HepG2 (cell line): ENCODE measurements around the gene SLC13A3. TPM values are rescaled to one million over a fixed set of nuclear protein-coding genes. Genes with fewer than 3 reads are reported as not detected.

Experiments
- ARNT ChIP-seq: fragments of 450-650 bp; IDR thresholded peaks from 2 replicates; pipeline ENCODE4 v1.6.1; 2017
- CAMTA2 ChIP-seq: sonication (generic); formaldehyde crosslinking; IDR thresholded peaks from 2 replicates; pipeline ENCODE4 v1.4.0; 2020; ENCODE audit warnings: mild to moderate bottlenecking, missing genetic modification reagents, borderline replicate concordance
- CCAR2 ChIP-seq: fragments of 200-400 bp; formaldehyde crosslinking; optimal IDR thresholded peaks from 2 replicates; pipeline ENCODE3; 2018; ENCODE audit warnings: low read depth, mild to moderate bottlenecking, low read length, moderate library complexity
- DMAP1 ChIP-seq: IDR thresholded peaks from 2 replicates; pipeline ENCODE4 v1.6.1; 2016
- GABPB1 ChIP-seq: IDR thresholded peaks from 2 replicates; pipeline ENCODE4 v1.6.1; 2016; ENCODE audit warnings: mild to moderate bottlenecking, missing genetic modification reagents, moderate library complexity, missing compliant biosample characterization
- JUN ChIP-seq: sonication (generic); formaldehyde crosslinking; IDR thresholded peaks from 2 replicates; pipeline ENCODE4 v1.4.0; 2020; ENCODE audit warnings: mild to moderate bottlenecking, missing genetic modification reagents
- NFKBIZ ChIP-seq: IDR thresholded peaks from 2 replicates; pipeline ENCODE4 v1.6.1; 2018; ENCODE audit warnings: missing genetic modification reagents, missing compliant biosample characterization
- PLRG1 ChIP-seq: fragments of 450-650 bp; conservative IDR thresholded peaks from 2 replicates; pipeline ENCODE4 v1.6.1; 2016
- RARA ChIP-seq: IDR thresholded peaks from 2 replicates; pipeline ENCODE4 v1.6.1; 2016; ENCODE audit warnings: missing genetic modification reagents, missing compliant biosample characterization
- SAFB2 ChIP-seq: sonication (generic); formaldehyde crosslinking; IDR thresholded peaks from 2 replicates; pipeline ENCODE4 v1.5.1; 2020; ENCODE audit warnings: missing genetic modification reagents, low read depth, mild to moderate bottlenecking, borderline replicate concordance
- SIN3A ChIP-seq: IDR thresholded peaks from 2 replicates; pipeline ENCODE4 v1.6.1; 2011; ENCODE audit warnings: low read depth, mild to moderate bottlenecking, control low read depth, low read length, borderline replicate concordance
- SOX13 ChIP-seq, 3 experiments: fragments of 450-650 bp in 1 of 3; sonication (generic) in 1 of 3; formaldehyde crosslinking in 1 of 3; IDR thresholded peaks in 2 of 3; conservative IDR thresholded peaks in 1 of 3; 2 replicates each; pipeline versions ENCODE4 v1.5.0 to v1.6.1; 2016 to 2020; ENCODE audit warnings: antibody characterized with exemption in 1 of 3, mild to moderate bottlenecking in 1 of 3, missing compliant biosample characterization in 1 of 3, missing genetic modification reagents in 1 of 3, moderate library complexity in 1 of 3
- TBX3 ChIP-seq: fragments of 450-650 bp; IDR thresholded peaks from 2 replicates; pipeline ENCODE4 v1.6.1; 2017; ENCODE audit warnings: antibody characterized with exemption, mild to moderate bottlenecking, inconsistent platforms, borderline replicate concordance
- ZBTB7B ChIP-seq: sonication (generic); formaldehyde crosslinking; IDR thresholded peaks from 2 replicates; pipeline ENCODE4 v1.4.0; 2020; ENCODE audit warnings: missing genetic modification reagents
- ZFP82 ChIP-seq: sonication (generic); formaldehyde crosslinking; IDR thresholded peaks from 2 replicates; pipeline ENCODE4 v1.5.1; 2020; ENCODE audit warnings: mild to moderate bottlenecking, missing genetic modification reagents, borderline replicate concordance
- ZMYM3 ChIP-seq: sonication (generic); formaldehyde crosslinking; IDR thresholded peaks from 2 replicates; pipeline ENCODE4 v1.5.1; 2020; ENCODE audit warnings: mild to moderate bottlenecking, missing genetic modification reagents
- ZNF10 ChIP-seq: sonication (generic); formaldehyde crosslinking; IDR thresholded peaks from 2 replicates; pipeline ENCODE4 v1.4.0; 2020; ENCODE audit warnings: mild to moderate bottlenecking, low read depth, missing genetic modification reagents, borderline replicate concordance
- ZNF274 ChIP-seq: sonication (generic); formaldehyde crosslinking; IDR thresholded peaks from 2 replicates; pipeline ENCODE4 v1.5.1; 2020; ENCODE audit warnings: mild to moderate bottlenecking, missing genetic modification reagents
- ZNF292 ChIP-seq: sonication (generic); formaldehyde crosslinking; IDR thresholded peaks from 2 replicates; pipeline ENCODE4 v1.8.1; 2022; ENCODE audit warnings: mild to moderate bottlenecking, low read depth, missing genetic modification reagents, borderline replicate concordance
- ZNF496 ChIP-seq: sonication (generic); formaldehyde crosslinking; IDR thresholded peaks from 2 replicates; pipeline ENCODE4 v1.8.1; 2023; ENCODE audit warnings: mild to moderate bottlenecking, moderate library complexity, missing genetic modification reagents; ENCODE audit not compliant: insufficient replicate concordance
- ZNF614 ChIP-seq: IDR thresholded peaks from 2 replicates; pipeline ENCODE4 v1.6.1; 2018; ENCODE audit warnings: missing biosample characterization, missing genetic modification reagents, inconsistent platforms, borderline replicate concordance
- ZNF878 ChIP-seq: sonication (generic); formaldehyde crosslinking; IDR thresholded peaks from 2 replicates; pipeline ENCODE4 v1.8.1; 2023; ENCODE audit warnings: mild to moderate bottlenecking, missing genetic modification reagents, moderate library complexity
- polyA plus RNA-seq, 8 experiments: library from polyadenylated mRNA; depleted of rRNA in 3 of 8; stranded (reverse) in 7 of 8; unstranded in 1 of 8; fragments of >200 nt; fragmentation: Illumina TruSeq in 4 of 8; extraction: Trizol in 4 of 8; gene quantifications; 2 replicates each; pipeline versions ENCODE4 v1.2.1 to v1.2.3, GENCODE V29; 2011 to 2016; ENCODE audit warnings: low read depth in 4 of 8, missing spikeins in 1 of 8, mixed read lengths in 1 of 8; ENCODE audit not compliant: insufficient read depth in 1 of 8
- total RNA-seq, 5 experiments: library from RNA; depleted of rRNA; stranded (reverse); fragments of >200 nt; fragmentation: Illumina TruSeq; extraction: Trizol; gene quantifications; 2 replicates each; pipeline ENCODE4 v1.2.3, GENCODE V29; 2016; ENCODE audit warnings: low read depth in 1 of 5
- TF ChIP-seq, protein P1 (sequence below): sonication (generic); formaldehyde crosslinking; IDR thresholded peaks from 2 replicates; pipeline ENCODE4 v1.5.1; 2020; ENCODE audit warnings: missing genetic modification reagents, mild to moderate bottlenecking, borderline replicate concordance
- TF ChIP-seq, protein P2 (sequence below): sonication (generic); formaldehyde crosslinking; IDR thresholded peaks from 2 replicates; pipeline ENCODE4 v1.5.0; 2020; ENCODE audit warnings: missing genetic modification reagents
- TF ChIP-seq, protein P3 (sequence below): sonication (generic); formaldehyde crosslinking; IDR thresholded peaks from 2 replicates; pipeline ENCODE4 v1.8.0; 2022; ENCODE audit warnings: missing genetic modification reagents, mild to moderate bottlenecking, inconsistent platforms, borderline replicate concordance

The SLC13A3 gene
- total and polyA plus RNA-seq, 2 of the 13 experiments (the other 11 are each of a cell fraction or from before 2014, with no cell fraction given) = 66.5 to 76.0 TPM

DNA sequence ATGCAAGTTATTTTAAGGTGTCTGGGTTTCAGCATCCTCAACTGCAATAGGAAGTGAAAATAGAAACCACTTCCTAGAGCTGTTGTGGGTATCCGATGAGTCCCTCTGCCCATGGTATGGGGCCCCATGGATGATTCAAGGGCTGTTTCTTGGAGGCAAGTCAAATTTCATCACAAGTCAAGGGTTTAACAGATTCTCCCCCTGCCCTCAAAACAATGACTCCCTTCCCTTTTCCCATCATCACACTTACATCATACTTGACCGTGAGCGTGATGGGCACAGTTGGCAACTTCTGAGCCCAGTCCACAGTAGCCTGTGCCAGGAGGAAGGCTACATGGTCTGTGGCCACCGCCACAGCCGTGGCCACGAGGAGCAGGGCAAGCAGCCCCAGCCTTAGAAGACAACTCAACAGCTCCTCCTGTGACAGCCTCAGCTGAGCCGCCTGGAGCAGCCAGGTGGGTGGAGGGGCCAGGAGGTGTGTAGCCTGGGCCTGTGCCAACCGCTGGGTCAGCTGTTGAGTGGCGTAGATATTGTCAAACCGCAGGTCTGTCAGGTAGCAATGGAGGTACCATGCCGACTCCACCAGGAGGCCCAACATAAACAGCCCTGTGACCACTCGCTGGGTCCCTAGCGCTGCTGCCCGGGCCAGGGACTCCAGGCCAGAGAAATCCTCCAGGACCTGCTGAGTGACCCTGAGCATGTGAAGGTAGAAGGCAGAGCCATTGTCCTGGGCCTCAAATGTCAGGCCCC lies 106.0 kb downstream of the SLC13A3 start (continued):
- TF ChIP-seq, protein P1, sequence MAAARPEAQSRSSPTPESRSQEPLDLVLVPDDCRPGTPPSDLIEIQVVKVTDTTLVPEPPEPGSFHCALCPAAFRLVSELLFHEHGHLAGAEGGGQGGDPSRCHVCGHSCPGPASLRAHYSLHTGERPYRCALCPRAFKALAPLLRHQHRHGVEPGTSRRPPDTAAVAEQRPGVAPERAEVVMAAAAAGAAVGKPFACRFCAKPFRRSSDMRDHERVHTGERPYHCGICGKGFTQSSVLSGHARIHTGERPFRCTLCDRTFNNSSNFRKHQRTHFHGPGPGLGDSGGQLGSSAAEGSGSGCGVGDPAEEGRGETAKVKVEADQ (CRISPR knock-in tag) = no peak
- TF ChIP-seq ZNF292 (CRISPR knock-in tag) = no peak
- no peak for TF ChIP-seq ZNF614 (CRISPR knock-in tag)
- TF ChIP-seq SIN3A = no peak
- no peak for TF ChIP-seq CCAR2
- TF ChIP-seq ZNF10 (CRISPR knock-in tag) = no peak
- no peak for TF ChIP-seq ZFP82 (CRISPR knock-in tag)
- TF ChIP-seq ZMYM3 (CRISPR knock-in tag) = no peak
- TF ChIP-seq DMAP1 (CRISPR knock-in tag) = no peak
- no peak for TF ChIP-seq ZBTB7B (CRISPR knock-in tag)
- no peak for TF ChIP-seq SOX13 (IDR thresholded peaks at IDR 0.05)
- TF ChIP-seq SOX13 (CRISPR knock-in tag; conservative IDR thresholded peaks at IDR 0.05 in 1 of 2, IDR thresholded peaks at IDR 0.05 in 1 of 2) = no peak
- no peak for TF ChIP-seq GABPB1 (CRISPR knock-in tag)
- TF ChIP-seq, protein P2, sequence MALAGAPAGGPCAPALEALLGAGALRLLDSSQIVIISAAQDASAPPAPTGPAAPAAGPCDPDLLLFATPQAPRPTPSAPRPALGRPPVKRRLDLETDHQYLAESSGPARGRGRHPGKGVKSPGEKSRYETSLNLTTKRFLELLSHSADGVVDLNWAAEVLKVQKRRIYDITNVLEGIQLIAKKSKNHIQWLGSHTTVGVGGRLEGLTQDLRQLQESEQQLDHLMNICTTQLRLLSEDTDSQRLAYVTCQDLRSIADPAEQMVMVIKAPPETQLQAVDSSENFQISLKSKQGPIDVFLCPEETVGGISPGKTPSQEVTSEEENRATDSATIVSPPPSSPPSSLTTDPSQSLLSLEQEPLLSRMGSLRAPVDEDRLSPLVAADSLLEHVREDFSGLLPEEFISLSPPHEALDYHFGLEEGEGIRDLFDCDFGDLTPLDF (CRISPR knock-in tag) = no peak
- no peak for TF ChIP-seq ZNF878 (CRISPR knock-in tag)
- no peak for TF ChIP-seq PLRG1
- no peak for TF ChIP-seq ARNT
- no peak for TF ChIP-seq RARA
- TF ChIP-seq ZNF496 (CRISPR knock-in tag) = no peak
- TF ChIP-seq JUN (CRISPR knock-in tag) = no peak
- TF ChIP-seq ZNF274 = peak; percentile 48; the same call in 1 of the 2 replicates
- no peak for TF ChIP-seq NFKBIZ (CRISPR knock-in tag)
- TF ChIP-seq SAFB2 = no peak
- TF ChIP-seq, protein P3, sequence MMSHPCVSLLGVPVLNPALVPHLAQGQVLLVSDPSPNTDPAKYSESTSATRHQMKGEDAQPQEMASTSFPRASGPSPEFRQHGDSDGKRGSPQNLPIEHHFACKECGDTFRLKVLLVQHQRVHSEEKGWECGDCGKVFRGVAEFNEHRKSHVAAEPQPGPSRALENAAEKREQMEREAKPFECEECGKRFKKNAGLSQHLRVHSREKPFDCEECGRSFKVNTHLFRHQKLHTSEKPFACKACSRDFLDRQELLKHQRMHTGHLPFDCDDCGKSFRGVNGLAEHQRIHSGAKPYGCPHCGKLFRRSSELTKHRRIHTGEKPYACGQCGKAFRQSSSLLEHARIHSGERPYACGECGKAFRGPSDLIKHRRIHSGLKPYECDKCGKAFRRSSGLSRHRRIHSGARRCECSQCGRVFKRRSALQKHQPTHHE (CRISPR knock-in tag) = no peak
- no peak for TF ChIP-seq TBX3
- TF ChIP-seq CAMTA2 = no peak
